ENCODE results near the gene MCF2L2. TPM values are rescaled to one million over a fixed set of nuclear protein-coding genes. Genes with fewer than 3 reads are reported as not detected.

The MCF2L2 gene
- total and polyA plus RNA-seq, 9 of the 15 experiments (the other 6 are each of a cell fraction or from before 2014, with no cell fraction given): 0.56 to 4.2 (median 3.0) TPM

DNA sequence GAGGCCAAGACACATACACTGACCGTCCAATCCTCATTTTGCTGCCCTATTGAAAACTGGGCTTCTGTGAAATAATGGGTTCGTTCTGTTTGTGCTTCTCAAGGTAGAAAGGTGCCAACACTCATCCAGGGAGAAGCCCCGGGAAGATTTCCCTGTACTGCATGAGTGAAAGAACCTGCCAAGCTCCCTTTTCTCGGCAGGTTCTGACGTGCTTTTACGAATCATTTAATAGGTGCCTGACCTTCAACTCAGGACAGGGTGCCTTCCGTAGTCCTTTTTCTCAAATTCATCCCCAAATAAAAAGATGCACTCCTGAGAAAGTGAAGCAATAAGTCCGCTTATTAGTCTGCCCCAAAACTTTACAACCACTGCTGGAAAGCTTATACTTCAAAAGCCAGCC is 111.1 kb downstream of the MCF2L2 start:
- in situ Hi-C loops (cut with MboI): no loop called here
- whole genome bisulfite sequencing (ENCODE audit: insufficient coverage, low coverage, missing lambda C conversion rate): 66% methylated on average over 7 of the region's 8 CpGs
- CTCF ChIA-PET (ENCODE audit: low intra/inter-chr PET ratio): no interaction called here

More for the DNA sequence above, 111.1 kb downstream of the MCF2L2 start:
- BruUV-seq (replicated peaks): no TSS peak
- DNase-seq (ENCODE audit: extremely low read depth in 1 of 4, low spot score in 3 of 4) (no peak), ATAC-seq (no peak), FAIRE-seq (no peak)
- H2AFZ ChIP-seq (ENCODE audit: low read depth, low read length): no peak overlapping the region
- H3K79me2 ChIP-seq (ENCODE audit: control insufficient read depth, insufficient read depth, low read length): no peaks in the 10 kb centered on the region
- no peaks in the 10 kb centered on the region for H3K9me3 ChIP-seq (replicated peaks; ENCODE audit: control insufficient read depth, insufficient read depth, low read depth, low read length)
- no peak overlapping the region for H3K9ac ChIP-seq (ENCODE audit: insufficient read depth in 1 of 2, low read depth in 2 of 2, low read length in 2 of 2)
- H3K27ac ChIP-seq (ENCODE audit: extremely low read depth, low read depth, low read length): no peak overlapping the region
- no peaks in the 10 kb centered on the region for H3K9me1 ChIP-seq (ENCODE audit: control insufficient read depth, insufficient read depth, low read length)
- intact Hi-C loops (cut with micrococcal nuclease): no loop called here
- peaks cover 0 to 3% of the 10 kb centered on the region in 2 experiments; a peak in 1 of 5 replicates for H3K4me1 ChIP-seq (replicated peaks in 1 of 2; ENCODE audit: control insufficient read depth in 2 of 2, insufficient read depth in 2 of 2, low read length in 2 of 2)
- POLR2A ChIA-PET: interaction anchor here (0.6 to 1.2 kb wide), 2 partner anchors 10 to 50 kb away, joined by 4 read pairs; no protein-coding TSS in a partner anchor
- TF ChIP-seq IRF2 (CRISPR knock-in tag; IDR thresholded peaks at IDR 0.05): no peak
- no peak for TF ChIP-seq FOXM1 (IDR thresholded peaks at IDR 0.05; ENCODE audit: low read depth)
- TF ChIP-seq FOXM1 (CRISPR knock-in tag; IDR thresholded peaks at IDR 0.05; ENCODE audit: low read depth): no peak
- no peak for TF ChIP-seq MYBL2 (IDR thresholded peaks at IDR 0.05; ENCODE audit: low read depth)
- no peak for TF ChIP-seq MYBL2 (CRISPR knock-in tag; IDR thresholded peaks at IDR 0.05; ENCODE audit: borderline replicate concordance)
- no peak for TF ChIP-seq JUND (IDR thresholded peaks at IDR 0.05; ENCODE audit: borderline replicate concordance, low read depth, low read length)
- TF ChIP-seq JUND (tag; IDR thresholded peaks at IDR 0.05; ENCODE audit: borderline replicate concordance, low read depth, low read length): no peak
- TF ChIP-seq, protein P1, sequence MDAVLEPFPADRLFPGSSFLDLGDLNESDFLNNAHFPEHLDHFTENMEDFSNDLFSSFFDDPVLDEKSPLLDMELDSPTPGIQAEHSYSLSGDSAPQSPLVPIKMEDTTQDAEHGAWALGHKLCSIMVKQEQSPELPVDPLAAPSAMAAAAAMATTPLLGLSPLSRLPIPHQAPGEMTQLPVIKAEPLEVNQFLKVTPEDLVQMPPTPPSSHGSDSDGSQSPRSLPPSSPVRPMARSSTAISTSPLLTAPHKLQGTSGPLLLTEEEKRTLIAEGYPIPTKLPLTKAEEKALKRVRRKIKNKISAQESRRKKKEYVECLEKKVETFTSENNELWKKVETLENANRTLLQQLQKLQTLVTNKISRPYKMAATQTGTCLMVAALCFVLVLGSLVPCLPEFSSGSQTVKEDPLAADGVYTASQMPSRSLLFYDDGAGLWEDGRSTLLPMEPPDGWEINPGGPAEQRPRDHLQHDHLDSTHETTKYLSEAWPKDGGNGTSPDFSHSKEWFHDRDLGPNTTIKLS (IDR thresholded peaks at IDR 0.05; ENCODE audit: borderline replicate concordance, low read depth): no peak
- TF ChIP-seq POLR2A (conservative IDR thresholded peaks at IDR 0.05): no peak
- TF ChIP-seq, protein P2, sequence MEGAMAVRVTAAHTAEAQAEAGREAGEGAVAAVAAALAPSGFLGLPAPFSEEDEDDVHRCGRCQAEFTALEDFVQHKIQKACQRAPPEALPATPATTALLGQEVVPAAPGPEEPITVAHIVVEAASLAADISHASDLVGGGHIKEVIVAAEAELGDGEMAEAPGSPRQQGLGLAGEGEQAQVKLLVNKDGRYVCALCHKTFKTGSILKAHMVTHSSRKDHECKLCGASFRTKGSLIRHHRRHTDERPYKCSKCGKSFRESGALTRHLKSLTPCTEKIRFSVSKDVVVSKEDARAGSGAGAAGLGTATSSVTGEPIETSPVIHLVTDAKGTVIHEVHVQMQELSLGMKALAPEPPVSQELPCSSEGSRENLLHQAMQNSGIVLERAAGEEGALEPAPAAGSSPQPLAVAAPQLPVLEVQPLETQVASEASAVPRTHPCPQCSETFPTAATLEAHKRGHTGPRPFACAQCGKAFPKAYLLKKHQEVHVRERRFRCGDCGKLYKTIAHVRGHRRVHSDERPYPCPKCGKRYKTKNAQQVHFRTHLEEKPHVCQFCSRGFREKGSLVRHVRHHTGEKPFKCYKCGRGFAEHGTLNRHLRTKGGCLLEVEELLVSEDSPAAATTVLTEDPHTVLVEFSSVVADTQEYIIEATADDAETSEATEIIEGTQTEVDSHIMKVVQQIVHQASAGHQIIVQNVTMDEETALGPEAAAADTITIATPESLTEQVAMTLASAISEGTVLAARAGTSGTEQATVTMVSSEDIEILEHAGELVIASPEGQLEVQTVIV (CRISPR knock-in tag; IDR thresholded peaks at IDR 0.05; ENCODE audit: borderline replicate concordance): no peak
- no peak overlapping the region for H3K4me3 ChIP-seq
- H4K20me1 ChIP-seq (replicated peaks; ENCODE audit: control insufficient read depth, insufficient read depth, low read length): no peaks in the 10 kb centered on the region
- H3K27me3 ChIP-seq (ENCODE audit: control insufficient read depth in 2 of 2, insufficient read depth in 2 of 2, low read length in 2 of 2): no peaks in the 10 kb centered on the region
- H3K36me3 ChIP-seq (ENCODE audit: control insufficient read depth, insufficient read depth, low read length): no peaks in the 10 kb centered on the region; the same call in 2 of the 3 replicates
- no peak overlapping the region for H3K4me2 ChIP-seq (ENCODE audit: insufficient read depth, low read length)
